Skin of body (tissue), 2 donors: ENCODE results near the gene GLTP. TPM values are rescaled to one million over a fixed set of nuclear protein-coding genes. Genes with fewer than 3 reads are reported as not detected.
"Not testable (repeated sequence)": the region's sequence is repeated elsewhere in the genome, so short reads cannot be mapped to it uniquely, and the experiment has no call there.

ENCODE experiments used
- DNase-seq: peaks from one replicate; lab custom pipeline; 2025; lab: John Stamatoyannopoulos, UW
- total RNA-seq: library from RNA; depleted of rRNA; stranded (reverse); fragments of >200 nt; gene quantifications from one replicate; pipeline ENCODE4 v1.2.3, GENCODE V29; 2014

Gene GLTP
- total RNA-seq, 1 donor from 2014 or later: 82.9 TPM

DNA sequence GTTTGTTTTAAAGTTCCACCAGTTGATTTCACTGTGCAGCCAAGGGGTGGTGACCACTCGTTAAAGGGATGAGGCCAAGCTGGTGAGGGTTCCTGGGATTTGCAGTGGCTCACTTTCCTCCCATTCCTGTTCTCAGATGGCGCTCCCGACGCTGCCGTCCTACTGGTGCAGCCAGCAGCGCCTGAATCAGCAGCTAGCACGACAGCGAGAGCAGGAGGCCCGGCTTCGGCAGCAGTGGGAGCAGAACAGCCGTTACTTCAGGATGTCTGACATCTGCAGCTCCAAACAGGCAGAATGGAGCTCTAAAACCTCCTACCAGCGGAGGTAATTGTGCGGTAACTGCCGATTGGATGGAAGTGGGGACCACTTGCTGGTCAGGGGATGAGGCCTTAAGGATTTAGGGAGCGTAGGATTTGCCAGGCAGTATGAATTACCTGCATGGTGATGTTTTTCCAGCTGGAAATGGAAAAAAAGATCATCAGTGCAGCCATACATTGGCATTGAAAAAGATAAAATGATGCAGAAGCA, 22.6 kb upstream of the GLTP start:
- no peak for DNase-seq

DNA sequence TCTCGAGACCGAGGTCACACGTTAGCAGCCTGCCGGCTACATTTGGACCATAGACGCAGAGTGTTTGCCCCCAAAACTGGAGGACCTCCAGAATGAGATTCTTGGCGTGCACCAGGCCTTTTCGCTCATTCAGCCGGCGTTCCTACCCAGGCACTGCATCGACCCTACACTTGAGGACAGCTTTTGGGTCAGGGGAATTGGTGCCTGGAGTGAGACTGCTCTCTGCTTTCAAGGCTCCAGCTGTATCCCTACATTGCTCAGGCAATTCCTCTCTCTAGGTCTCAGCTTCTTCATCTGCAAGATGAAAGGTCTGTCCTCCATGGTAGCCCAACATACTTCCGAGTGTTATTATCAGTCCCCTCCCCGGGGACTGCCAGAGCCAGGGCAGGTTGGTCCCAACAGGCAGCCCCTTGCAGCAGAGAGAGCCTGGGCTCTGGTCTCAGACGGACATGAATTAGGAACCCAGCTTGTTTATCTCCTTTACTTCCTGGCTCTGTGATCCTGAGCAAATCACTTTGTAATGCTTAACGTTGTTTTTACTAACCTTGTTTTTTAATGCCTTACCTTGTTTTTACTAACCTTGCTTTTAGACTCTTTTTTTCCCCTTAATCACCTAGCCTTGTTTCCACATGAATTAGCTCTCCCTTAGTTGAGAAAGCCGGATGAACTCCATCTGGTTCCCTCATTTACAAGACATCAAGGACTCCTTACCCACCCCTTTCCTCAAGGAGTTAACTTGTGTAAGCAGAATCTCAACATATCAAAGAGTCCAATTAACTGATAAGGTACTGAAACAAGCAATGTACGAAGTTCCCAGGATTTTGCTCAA, 20.6 kb upstream of the GLTP start:
- DNase-seq: no peak

DNA sequence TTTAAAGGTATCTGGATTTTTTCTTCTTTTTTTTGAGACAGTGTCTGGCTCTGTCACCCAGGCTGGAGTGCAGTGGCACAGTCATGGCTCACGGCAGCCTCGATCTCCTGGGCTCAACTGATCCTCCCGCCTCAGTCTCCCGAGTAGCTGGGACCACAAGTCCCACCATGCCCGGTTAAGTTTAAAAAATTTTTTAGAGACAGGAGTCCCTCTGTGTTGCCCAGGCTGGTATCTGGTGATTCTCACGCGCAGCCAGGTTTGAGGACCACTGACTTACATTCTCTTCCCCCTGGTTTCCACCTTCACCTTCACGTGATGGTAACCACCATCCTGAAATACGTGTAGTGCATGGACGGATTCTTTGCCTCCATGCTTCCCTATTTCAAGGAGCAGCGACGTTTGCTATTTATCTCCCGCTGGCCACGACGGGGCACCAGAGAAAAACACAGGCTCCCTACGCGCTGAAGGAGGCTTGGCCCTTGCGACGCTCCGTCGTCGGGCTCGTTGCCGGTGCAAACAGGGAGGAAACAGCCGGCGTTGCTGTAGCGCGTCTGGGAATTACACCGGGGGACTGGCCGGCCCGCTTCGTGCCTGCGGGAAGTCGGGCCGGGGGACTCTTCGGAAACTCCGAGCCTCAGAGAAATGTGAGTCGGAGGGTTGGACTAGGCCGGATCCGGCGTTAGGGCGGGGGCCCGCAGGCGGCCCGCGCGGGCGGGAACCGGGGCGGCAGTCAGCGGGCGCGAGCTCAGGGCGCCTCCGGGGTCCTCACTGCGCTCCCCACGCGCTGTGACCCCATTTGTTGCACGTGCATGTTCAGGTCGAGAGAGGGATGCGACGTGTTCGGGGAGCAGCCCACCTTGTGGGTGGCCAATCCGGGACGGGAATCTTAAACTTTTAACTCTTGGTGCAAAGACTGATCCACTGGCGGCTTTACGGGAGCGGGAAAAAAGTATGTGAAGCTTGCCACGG, 19.7 kb upstream of the GLTP start, which contains the start of gene TCHP:
TSS of gene TCHP (plus strand) at position 492 of the 969 bp plus-strand sequence. CDS start 2,753 bp downstream, outside the sequence.
- DNase-seq: peak; percentile 87

DNA sequence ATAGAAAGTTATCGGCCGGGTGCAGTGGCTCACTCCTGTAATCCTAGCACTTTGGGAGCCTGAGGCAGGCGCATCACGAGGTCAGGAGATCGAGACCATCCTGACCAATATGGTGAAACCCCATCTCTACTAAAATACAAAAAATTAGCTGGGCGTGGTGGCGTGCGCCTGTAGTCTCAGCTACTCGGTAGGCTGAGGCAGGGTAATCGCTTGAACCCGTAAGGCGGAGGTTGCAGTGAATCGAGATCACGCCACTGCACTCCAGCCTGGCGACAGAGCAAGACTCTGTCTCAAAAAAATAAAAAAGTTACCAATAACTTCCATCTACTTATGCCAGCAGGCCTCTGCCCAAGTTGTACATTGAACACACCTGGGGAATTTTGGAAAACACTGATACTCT, 19.0 kb upstream of the GLTP start:
- not testable (repeated sequence) for DNase-seq

DNA sequence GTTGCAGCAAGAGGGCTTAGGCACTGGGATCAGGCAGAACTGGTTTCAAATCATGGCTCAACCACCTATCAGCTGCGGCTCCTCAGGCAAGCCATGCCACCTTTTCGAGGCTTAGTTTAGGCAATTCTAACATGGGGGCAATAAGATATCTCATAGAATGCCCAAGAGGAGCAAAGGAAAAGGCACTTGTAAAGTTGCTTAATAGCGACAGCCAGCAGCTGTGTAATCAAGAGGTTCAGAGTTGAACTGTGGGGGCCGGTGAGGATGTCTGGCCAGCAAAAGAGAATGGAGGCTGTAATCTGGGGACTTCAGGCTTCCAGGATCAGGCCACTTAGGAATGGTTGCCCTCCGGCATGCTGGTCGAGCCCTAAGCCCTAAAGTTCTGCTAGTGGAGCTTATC, 16.7 kb upstream of the GLTP start:
- DNase-seq: no peak

DNA sequence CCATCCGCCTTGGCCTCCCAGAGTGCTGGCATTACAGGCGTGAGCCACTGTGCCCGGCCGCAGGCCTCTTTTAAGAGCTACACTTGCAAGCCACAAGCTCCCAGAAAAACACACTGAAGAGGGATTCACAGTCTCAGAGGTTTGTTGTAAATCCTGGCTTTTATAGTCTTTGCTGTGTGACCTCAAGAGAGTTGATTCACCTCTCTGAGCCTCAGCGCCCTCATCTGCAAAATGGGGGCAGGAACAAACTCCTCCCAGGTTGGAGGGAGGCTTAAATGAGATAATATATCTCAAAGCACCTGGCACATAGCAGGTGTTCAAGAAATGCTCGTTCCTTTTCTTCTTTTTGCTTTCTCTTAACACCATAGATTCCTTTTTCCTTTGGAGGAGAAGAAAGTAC, 15.8 kb upstream of the GLTP start:
- no peak for DNase-seq

DNA sequence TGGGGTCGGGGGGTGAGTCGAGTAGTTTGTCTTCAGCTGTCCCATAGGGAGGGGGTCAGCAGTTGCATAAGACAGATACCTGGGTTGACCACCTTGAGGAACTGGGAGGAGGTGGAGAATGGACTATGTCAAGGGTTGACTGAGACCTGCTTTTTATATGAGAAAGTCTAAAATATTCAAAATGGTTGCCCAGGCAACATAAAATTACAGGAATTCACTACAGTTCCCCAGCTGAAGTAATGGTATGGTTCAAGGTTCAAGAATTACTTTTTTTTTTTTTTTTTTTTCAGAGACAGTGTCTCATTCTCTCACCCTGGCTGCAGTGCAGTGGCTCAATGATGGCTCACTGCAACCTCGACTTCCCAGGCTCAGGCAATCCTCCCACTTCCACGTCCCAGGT, 14.6 kb upstream of the GLTP start:
- DNase-seq: no peak

DNA sequence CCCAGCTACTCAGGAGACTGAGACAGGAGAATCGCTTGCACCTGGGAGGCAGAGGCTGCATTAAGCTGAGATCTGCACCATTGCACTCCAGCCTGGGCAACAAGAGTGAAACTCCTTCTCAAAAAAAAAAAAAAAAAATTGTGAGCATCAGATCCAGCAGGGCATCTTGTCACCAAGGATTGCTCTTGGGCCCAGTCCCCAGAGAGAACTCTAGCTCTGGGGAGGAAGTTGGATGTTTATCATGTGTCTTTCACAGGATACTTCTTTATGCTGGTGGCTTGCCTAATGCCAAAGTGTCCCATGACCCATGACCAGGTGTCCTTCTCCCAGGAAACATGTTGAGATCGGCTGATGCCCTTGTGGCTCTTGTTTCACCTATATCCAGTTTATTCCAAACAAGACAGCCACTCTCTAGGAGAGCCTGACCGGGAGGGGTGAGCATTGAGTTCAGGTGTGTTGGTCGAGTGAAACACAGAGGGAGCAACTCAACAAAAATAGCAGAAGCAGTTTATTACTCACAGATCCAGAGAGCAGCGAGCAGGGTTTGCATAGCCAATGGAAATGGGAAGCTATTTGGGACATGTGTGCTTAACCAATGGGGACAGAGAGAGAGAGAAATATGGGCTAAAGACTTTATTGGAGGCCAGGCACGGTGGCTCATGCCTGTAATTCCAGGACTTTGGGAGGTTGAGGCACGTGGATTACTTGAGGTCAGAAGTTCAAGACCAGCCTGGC, 13.1 kb upstream of the GLTP start:
- DNase-seq: no peak

DNA sequence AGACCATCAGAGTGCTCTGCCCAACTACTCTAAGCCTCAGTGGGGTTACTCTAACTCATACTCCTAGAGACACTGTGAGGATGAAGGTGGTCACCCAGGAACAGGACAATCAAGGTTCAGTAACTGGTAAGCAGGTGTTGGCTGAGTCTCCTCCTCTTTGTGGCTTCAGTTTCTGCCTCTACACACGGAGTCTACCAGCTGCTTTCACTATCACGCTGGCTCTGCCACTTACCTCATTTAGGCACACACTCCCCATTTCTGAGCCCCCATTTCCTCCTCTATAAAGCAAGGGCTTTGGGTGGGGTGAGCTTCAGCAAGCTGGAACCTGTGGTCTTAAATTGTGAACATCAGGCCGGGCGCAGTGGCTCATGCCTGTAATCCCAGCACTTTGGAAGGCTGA, 12.4 kb upstream of the GLTP start:
- DNase-seq: no peak

DNA sequence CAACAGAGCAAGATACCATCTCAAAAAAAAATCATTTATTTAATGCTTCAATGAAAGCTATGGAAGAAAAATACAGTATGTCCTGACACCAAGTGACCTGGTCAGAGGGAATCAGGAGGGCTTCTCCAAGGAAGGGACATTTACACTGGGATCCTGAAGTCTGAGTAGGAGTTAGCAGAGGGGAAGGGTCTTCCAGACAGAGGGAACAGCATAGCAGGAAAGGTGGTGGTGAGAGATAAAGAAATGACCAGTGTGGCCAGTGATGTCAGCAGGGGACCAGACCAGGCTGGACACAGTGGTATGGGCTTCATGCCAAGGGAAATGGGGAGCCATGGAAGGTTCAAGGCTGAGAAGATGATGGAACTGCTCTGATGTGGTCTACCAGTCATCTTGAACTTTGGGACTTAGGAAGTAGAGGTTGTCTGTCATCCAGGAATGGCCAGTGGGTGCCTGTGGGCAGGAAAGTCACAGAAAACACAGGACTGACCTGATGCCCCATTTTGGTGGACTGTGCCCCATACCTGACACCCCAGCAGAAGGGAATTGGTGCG, 11.9 kb upstream of the GLTP start:
- no peak for DNase-seq

DNA sequence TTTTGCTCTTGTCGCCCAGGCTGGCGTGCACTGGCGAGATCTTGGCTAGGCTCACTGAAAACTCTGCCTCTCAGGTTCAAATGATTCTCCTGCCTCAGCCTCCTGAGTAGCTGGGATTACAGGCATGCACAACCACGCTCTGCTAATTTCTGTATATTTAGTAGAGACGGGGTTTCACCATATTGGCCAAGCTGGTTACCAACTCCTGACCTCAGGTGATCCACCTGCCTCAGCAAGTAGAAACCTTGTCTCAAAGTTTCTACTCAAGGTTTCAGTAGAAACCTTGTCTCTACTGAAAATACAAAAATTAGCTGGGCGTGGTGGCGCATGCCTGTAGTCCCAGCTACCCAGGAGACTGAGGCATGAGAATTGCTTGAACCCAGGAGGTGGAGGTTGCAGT, 11.4 kb upstream of the GLTP start:
- not testable (repeated sequence) for DNase-seq

DNA sequence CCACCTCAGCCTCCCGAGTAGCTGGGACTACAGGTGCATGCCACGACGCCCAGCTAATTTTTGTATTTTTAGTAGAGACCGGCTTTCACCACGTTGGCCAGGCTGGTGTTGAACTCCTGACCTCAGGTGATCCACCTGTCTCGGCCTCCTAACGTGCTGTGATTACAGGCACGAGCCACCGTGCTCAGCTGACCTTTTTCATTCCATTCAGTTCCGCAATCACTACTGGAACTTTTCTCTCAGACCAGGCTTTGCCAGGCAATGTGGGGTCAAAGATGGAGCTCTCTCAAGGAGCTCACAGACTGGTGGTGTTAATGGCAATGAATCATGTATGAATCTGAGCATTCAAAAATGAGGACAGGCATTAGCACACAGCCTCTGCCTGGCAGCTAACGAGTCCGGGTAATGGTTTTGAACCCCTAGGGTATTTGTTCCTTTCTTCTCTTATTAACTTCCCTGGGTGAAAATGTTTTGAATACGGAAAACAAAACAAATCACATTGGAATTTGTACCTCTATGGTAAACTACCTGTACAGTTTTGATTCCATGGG, 10.4 kb upstream of the GLTP start:
- no peak for DNase-seq

DNA sequence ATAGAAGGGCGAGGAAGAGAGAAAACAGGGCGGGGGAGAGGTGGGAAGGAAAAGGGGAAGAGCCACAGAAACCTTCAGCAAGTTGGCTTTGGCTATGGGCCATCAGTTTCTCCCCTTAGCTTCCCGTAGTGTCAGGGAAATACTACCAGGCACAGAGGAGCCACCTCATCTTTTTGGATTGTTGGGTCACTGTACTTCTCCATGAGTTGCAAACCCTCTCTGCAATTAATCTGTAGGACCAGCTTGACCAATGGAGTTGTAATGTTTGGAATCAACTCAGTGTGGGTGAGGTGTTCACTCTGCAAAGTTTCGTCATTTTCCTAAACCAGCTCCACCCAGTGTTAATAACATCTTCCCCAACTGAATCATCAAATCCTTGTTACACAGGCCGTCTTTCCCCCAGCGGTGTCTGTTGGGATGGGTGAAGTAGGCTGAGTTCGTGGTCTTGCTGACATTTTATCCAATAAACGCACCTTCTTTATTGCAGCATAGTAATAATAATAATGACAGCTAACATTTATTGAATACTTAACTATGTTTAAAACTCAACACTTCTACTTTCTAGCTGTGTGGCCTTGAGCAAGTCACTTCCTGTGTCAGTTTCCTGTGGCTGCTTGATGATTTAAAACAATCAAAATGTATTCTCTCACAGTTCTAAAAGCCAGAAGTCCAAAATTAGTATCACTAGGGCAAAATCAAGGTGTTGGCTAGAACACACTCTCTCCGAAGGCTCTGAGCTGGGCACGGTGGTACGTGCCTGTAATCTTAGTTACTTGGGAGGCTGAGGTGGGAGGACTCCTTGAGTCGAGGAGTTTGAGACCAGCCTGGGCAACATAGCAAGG, 8.1 kb upstream of the GLTP start:
- no peak for DNase-seq

DNA sequence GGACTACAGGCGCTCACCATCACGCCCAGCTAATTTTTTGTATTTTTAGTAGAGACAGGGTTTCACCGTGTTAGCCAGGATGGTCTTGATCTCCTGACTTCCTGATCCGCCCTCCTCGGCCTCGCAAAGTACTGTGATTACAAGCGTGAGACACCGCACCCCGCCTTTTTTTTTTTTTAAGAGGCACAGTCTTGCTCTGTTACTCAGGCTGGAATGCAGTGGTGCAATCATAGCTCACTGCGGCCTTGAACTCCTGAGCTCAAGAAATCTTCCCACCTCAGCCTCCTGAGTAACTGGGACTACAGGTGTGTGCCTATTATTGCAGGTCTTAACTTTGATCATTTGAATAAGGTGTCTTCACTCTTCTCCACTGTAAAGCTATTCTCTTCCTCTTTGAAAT, 5.3 kb upstream of the GLTP start:
- DNase-seq: no peak

DNA sequence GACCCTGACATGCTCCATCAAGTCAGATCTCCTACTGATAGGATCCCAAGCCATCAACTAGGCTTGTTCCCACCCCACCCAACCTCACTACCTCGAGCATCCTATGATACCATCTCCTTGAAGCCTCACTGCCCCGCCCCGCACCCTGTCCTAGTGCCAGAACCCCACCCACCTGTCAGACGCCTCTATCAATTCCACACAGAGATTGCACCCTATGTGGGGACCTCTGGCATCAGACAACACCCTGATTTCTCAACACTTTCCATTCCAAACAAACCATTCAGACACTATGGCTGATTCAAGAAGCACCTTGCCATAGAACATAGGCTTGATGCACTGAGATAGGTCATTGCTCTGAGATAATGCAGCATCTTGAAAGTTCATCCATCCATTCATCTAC, 3.1 kb upstream of the GLTP start:
- DNase-seq: no peak

DNA sequence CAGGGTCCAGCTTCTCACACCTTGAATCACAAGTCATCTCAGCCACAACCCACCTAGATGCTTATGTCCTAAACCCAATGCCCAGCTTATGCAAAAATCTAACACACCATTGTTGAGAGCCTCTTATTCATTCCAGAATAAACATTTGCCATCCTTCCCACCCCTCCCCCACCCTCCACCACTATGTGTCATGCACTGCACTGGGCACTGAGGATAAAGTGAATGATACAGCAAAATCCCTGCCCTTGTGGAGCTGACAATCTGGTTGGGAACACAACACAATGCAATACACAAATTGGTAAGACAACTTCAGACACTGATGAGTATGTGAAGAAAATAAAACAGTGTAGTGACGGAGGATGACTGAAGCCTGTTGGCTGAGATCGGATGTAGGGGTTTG, 1.4 kb upstream of the GLTP start:
- DNase-seq: no peak

DNA sequence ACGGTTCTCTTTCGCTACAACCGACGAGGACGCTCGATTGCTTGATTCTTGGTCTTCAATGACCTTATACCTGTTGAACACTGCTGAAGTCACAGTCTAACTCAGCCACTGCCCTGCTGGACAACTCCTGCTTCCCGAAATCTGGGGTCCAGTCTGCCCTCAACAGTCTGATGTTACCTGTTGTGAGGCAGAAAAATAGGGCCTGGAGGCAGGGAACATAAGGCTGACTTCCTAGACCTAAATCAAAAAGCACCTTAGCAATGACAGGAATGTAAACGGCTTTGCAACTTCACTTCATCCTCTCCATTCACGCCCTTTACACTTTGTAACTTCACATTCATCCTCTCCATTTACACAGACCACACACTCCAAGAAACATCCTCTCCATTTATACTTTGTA, 597 bp upstream of the GLTP start:
- no peak for DNase-seq

DNA sequence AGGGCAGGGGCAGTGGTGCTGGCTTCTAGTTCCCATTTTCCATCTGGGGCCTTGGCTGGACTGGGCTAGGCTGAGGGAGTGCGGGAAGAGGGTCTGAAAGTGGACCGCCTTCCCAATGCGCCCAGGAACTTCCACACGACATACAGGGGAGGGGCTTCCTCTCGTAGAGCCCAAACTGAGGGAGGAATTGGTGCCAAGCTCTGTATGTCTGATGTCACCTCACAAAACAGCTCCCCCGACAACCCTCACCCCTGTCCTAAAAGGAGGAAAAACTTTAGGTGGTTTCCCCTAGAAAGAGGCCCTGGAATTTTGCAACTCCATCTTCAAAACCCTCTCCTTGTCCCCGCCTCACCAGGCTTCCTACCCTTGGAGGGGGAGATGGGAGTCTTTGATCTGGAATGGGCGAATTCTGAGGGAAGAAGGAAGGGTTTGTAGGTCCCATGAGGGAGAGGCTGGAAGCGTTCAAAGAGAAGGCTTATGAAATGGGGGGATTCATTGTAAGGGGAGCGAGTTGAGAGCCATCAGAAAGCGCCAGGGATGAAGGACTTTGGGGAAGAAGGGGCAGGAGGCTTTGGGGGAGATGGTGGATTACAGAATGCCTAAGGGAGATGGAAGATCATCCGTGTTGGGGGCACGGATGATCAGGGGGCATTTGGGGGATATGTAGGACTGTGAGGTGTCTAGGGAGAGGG, 844 bp downstream of the GLTP start:
- peak; percentile 46 for DNase-seq

DNA sequence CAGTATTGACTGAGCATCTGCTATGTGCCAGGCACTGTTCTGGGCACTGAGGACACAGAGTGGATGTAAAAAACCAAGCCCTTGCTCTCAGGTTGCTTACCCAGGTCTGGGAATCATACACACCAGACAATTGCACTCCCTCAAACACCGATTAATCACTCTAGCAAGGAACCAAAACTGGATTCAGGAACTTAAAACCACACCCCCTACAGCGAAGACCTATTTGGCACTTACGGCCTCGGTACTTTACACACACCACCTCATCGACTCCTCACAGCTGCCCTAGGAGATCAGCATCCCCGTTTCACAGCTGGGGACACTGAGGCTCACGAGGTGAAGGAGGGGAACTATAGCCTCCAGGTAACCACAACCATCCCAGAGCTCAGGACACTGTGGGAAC, 1.6 kb downstream of the GLTP start:
- DNase-seq: no peak
